Natural killer cell (primary cell): ENCODE data around the gene SLX9. TPM values are rescaled to one million over a fixed set of nuclear protein-coding genes. Genes with fewer than 3 reads are reported as not detected.

Experiments used
- ATAC-seq, 3 donors: fragments of 150-1000 bp in 2 of 3; fragments of 200-7000 bp in 1 of 3; cut with Tn5 transposase; 1 replicate in 1 of 3; 2 replicates in 2 of 3; pipeline ENCODE4 v1.10.0; 2021; ENCODE audit warnings: mild to moderate bottlenecking in 2 of 3, moderate library complexity in 2 of 3
- DNase-seq, 2 donors: peaks; one replicate each; pipeline versions ENCODE4 v3.0.0 to v3.0.0-alpha.2; 2013 to 2021; ENCODE audit warnings: mixed read lengths in 1 of 2
- H3K27ac ChIP-seq: one replicate; pipeline ENCODE4 v1.5.1; 2013; ENCODE audit warnings: mild to moderate bottlenecking, low read length
- H3K27me3 ChIP-seq: one replicate; pipeline ENCODE4 v1.6.1; 2013; ENCODE audit warnings: low read length; ENCODE audit not compliant: control insufficient read depth, insufficient read depth
- H3K36me3 ChIP-seq: one replicate; pipeline ENCODE4 v1.6.1; 2013; ENCODE audit warnings: low read length; ENCODE audit not compliant: control insufficient read depth, insufficient read depth
- H3K4me1 ChIP-seq: one replicate; pipeline ENCODE4 v1.6.1; 2013; ENCODE audit warnings: low read length; ENCODE audit not compliant: control insufficient read depth, insufficient read depth
- H3K4me3 ChIP-seq: one replicate; pipeline ENCODE4 v1.5.1; 2013; ENCODE audit warnings: low read length
- H3K9me3 ChIP-seq: one replicate; pipeline ENCODE4 v1.6.1; 2013; ENCODE audit warnings: low read length; ENCODE audit not compliant: control insufficient read depth, insufficient read depth
- H3K27ac Mint-ChIP-seq, 2 donors: one replicate each; pipeline ENCODE4 v1.8.0; 2022; ENCODE audit warnings: mild to moderate bottlenecking in 2 of 2, mixed read lengths in 2 of 2, moderate library complexity in 1 of 2
- H3K27me3 Mint-ChIP-seq, 2 donors: one replicate each; pipeline ENCODE4 v1.8.0; 2022; ENCODE audit warnings: low read depth in 2 of 2, mixed read lengths in 2 of 2
- H3K36me3 Mint-ChIP-seq: one replicate; pipeline ENCODE4 v1.8.0; 2022; ENCODE audit warnings: mixed read lengths
- H3K4me1 Mint-ChIP-seq, 2 donors: one replicate each; pipeline ENCODE4 v1.8.0; 2022; ENCODE audit warnings: mixed read lengths in 2 of 2
- H3K4me3 Mint-ChIP-seq: one replicate; pipeline ENCODE4 v1.8.0; 2022; ENCODE audit warnings: mild to moderate bottlenecking, moderate library complexity, mixed read lengths
- H3K9me3 Mint-ChIP-seq, 2 donors: one replicate each; pipeline ENCODE4 v1.8.0; 2022; ENCODE audit warnings: mixed read lengths in 2 of 2
- CTCF ChIP-seq: fragments of 200-600 bp; IDR thresholded peaks from one replicate; pipeline ENCODE4 v1.8.0; 2022; ENCODE audit warnings: antibody characterized with exemption
- WGBS: methylation state at CpG from one replicate; pipeline ENCODE4 v1.1.7; 2013; ENCODE audit warnings: missing lambda C conversion rate; ENCODE audit not compliant: insufficient coverage; 5-methylcytosine and 5-hydroxymethylcytosine counted together
- intact Hi-C: fragments of 100-400 bp; cut with micrococcal nuclease; formaldehyde crosslinking; loops from one replicate; pipeline ENCODE4 v1.14.2; 2022
- total RNA-seq, 4 donors: library from RNA; stranded (reverse); fragments of 120-200 nt in 1 of 4; gene quantifications; one replicate each; pipeline versions ENCODE4 v1.2.3 to v1.2.4, GENCODE V29; 2013 to 2022

Gene SLX9
- total RNA-seq, 3 donors from 2014 or later (not counting 1 experiment from before 2014, with no cell fraction given): 12.8 to 22.9 (median 20.0) TPM

GRCh38 chr21:44943005-44943685, 3.3 kb downstream of the SLX9 start:
- Histone ChIP-seq H3K36me3 (peaks cover 15% of the 10 kb centered on the region), H3K4me1 (peaks cover 32% of the 10 kb centered on the region), H3K27me3 (no peaks in the 10 kb centered on the region), H3K4me3 (no peak overlapping the region), H3K9me3 (no peaks in the 10 kb centered on the region), H3K27ac (no peak overlapping the region)
- intact Hi-C loops: no loop called here
- no peak for ATAC-seq
- Mint-ChIP-seq H3K9me3 (no peaks in the 10 kb centered on the region), H3K36me3 (no peaks in the 10 kb centered on the region), H3K4me1 (peaks cover 21 to 33% of the 10 kb centered on the region in 2 donors), H3K4me3 (no peak overlapping the region), H3K27ac (no peak overlapping the region), H3K27me3 (no peaks in the 10 kb centered on the region)
- DNase-seq: no peak
- 88% methylated on average over 15 of the region's 15 CpGs for WGBS
- TF ChIP-seq CTCF: no peak

- no peak overlapping the region for H3K27ac ChIP-seq
- intact Hi-C loops: no loop called here
- Mint-ChIP-seq H3K27ac (no peak overlapping the region), H3K27me3 (no peaks in the 10 kb centered on the region), H3K36me3 (no peaks in the 10 kb centered on the region), H3K4me3 (no peak overlapping the region), H3K4me1 (peaks cover 21 to 29% of the 10 kb centered on the region in 2 donors), H3K9me3 (no peaks in the 10 kb centered on the region)
- H3K9me3 ChIP-seq: no peaks in the 10 kb centered on the region
- ATAC-seq (no peak), DNase-seq (no peak)
- no peak overlapping the region for H3K4me3 ChIP-seq
- TF ChIP-seq CTCF: no peak
- WGBS: 92% methylated on average over 24 of the region's 24 CpGs
- H3K4me1 ChIP-seq: peaks cover 30% of the 10 kb centered on the region
- peaks cover 15% of the 10 kb centered on the region for H3K36me3 ChIP-seq
- H3K27me3 ChIP-seq: no peaks in the 10 kb centered on the region
Observed at GRCh38 chr21:44943686-44944550, 4.1 kb downstream of the SLX9 start.

- Mint-ChIP-seq H3K4me3 (peak overlapping the region; percentile 17), H3K27me3 (no peaks in the 10 kb centered on the region), H3K27ac (no peak overlapping the region), H3K4me1 (peaks cover 23 to 27% of the 10 kb centered on the region in 2 donors), H3K36me3 (no peaks in the 10 kb centered on the region), H3K9me3 (no peaks in the 10 kb centered on the region)
- Histone ChIP-seq H3K9me3 (no peaks in the 10 kb centered on the region), H3K36me3 (peaks cover 15% of the 10 kb centered on the region), H3K27me3 (no peaks in the 10 kb centered on the region), H3K27ac (no peak overlapping the region), H3K4me3 (no peak overlapping the region), H3K4me1 (peaks cover 30% of the 10 kb centered on the region)
- 96% methylated on average over 10 of the region's 10 CpGs for WGBS
- intact Hi-C loops: no loop called here
- ATAC-seq: no peak
- no peak for DNase-seq
- no peak for TF ChIP-seq CTCF
Observed at GRCh38 chr21:44944596-44944995, 4.8 kb downstream of the SLX9 start.
